ENCODE measurements around the gene TBC1D13.

- TF ChIP-seq POLR2A (IDR thresholded peaks at IDR 0.05) (no peak), CTCF (IDR thresholded peaks at IDR 0.05) (no peak), EP300 (IDR thresholded peaks at IDR 0.05) (no peak), POLR2AphosphoS5 (IDR thresholded peaks at IDR 0.05) (no peak)
Measured at GRCh38 chr9:128771094-128771721, 15.8 kb upstream of the TBC1D13 start.

All from upper lobe of left lung (tissue), 4 donors.